GM04503 (cell line): Measurements from ENCODE around the gene IDUA.
"Not testable (repeated sequence)": the region's sequence is repeated elsewhere in the genome, so short reads cannot be mapped to it uniquely, and the experiment has no call there.

Source experiments
- DNase-seq: peaks from one replicate; pipeline ENCODE4 v3.0.0-alpha.2; 2012; ENCODE audit warnings: low read depth

IDUA gene

DNA sequence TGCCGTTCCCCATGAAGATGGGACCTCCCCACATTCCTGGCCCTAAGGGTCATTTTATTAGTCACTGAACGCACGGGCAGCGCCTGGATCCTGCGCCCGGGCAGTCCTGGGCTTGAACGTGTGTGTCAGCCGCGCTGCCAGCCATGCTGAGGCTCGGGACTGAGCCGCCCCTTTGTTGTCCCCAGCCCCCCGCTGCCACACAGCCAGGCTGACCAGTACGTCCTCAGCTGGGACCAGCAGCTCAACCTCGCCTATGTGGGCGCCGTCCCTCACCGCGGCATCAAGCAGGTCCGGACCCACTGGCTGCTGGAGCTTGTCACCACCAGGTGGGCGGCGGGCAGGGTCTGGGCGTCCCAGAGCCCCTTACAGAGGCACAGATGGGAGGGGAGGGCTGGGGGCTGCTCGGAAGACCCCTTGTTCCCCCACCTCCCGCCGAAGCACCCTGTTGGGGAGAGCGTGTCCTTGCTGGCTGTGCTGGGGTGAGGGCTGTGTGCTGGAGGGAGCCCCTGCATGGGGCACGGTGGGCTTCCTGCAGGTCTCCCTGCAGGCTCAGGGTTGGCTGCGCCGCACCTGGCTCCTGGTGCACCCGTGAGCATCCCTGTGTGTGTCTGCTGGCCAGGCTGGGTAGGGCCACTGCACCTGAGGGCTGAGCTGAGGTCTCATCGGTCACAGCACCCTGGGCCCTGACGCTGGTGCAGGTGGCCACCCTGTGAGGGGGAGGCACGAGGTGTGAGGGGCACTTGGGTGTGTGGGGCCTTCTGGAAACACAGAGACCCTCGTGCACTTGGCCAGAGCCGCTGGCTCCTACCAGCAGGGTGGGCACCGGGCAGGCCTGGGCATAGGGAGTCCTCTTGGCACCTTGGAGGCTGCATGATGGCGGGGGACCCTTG is 1.0 kb downstream of the IDUA start:
- no peak for DNase-seq

DNA sequence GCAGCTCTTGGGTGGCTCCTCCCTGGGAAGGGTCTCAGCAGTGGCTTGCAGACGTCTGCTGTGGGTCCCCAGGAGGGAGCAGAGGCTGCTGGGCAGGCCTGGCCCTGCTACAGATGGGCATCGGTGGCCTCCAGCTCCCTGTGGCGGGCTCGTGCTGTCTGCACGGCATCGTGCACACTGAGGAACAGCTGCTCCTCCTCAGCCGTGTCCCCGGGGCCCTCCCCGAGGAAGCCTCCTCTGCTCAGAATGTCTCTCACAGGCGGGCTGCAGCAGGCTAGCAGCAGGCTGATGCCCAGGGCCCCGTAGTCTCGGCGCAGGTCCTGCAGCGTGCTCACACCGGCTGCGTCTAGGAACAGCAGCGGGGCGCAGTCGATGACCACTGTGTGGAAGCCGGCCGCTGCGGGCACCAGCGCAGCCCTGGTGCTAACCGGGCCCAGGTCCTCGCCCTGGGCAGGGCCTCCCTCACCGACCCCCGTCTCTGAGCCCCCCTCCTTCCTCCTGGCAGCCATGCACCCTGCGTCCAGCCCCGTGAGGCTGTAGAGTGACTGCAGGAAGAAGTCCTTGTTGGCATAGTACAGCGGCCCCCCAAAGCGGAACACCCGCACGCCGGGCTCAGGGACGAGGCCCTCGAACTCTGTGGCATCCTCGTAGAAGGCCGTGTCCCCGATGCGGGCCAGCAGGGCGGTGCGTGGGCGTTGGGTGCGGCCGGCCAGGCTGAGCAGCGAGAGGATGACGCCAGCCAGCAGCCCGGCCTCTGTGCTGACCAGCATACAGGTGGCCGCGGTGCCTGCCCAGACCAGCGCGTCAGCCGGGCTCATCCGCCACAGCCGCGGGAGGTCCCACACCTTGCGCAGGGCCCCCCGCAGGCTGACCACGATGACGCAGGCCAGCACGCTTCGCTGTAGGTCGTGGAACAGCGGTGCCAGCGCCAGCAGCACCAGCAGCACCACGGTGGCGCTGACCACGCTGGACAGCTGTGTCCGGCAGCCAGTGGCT is 2.2 kb downstream of the IDUA start:
- no peak for DNase-seq

DNA sequence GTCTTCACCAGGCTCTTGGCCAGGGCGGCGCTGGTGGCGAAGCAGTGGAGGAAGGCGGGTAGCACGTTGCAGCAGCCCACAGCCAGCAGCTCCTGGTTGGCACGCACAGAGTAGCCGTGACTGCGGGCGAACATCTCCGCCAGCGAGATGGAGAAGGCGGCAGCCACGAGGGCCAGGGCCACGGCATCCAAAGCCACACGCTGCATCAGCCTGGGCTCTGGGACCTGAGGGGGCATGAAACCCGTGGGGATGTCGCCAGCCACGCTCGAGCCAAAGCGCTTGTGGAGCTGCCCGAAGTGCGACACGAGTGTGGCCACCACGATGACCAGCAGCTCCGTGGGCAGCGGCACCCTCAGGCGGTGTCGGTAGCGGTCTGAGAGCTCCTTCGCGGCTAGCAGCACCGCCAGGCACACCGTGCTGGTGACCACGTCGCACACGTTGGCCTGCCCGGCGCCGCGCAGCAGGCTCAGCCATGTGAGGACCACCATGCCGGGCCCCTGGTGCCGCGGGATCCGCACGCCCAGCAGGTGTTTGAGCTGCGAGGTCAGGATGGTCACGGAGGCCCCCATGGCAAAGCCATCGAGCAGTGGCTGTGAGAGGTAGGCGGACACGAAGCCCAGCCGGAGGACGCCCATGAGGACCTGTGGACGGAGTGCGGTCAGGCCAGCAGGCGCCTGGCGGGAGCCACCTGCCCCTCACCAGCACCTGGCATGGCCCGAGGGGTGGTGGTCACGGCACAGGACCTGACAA is 3.1 kb downstream of the IDUA start:
- no peak for DNase-seq

DNA sequence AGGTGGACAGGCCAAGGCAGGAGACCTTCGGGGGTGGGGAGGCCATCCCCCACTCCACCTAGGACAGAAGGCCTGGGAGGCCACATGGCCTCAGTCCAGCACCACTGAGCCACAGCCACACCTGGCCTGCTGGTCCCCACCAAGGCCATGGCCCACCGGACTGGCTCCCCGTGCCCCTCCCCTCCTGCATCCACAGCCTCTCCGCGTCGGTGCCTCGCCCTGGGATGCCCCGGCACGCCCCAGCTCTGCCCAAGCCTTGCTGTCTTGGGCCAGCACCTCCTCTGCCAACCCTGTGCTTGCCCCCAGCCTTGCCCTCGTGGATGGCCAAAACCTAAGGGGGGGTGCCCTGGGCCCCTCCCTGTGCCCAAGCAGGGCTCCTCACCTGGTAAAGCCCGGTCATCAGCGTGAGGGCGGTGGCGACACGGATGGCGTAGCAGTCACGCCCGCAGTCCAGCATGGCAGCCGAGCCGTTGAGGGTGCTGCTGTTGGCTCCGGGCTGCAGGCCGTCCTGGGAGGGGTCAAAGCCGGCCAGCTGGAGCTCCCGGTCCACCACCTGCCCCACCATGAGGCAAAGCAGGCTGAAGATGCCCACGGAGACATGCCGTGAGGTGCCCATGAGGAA is 4.0 kb downstream of the IDUA start:
- no peak for DNase-seq

DNA sequence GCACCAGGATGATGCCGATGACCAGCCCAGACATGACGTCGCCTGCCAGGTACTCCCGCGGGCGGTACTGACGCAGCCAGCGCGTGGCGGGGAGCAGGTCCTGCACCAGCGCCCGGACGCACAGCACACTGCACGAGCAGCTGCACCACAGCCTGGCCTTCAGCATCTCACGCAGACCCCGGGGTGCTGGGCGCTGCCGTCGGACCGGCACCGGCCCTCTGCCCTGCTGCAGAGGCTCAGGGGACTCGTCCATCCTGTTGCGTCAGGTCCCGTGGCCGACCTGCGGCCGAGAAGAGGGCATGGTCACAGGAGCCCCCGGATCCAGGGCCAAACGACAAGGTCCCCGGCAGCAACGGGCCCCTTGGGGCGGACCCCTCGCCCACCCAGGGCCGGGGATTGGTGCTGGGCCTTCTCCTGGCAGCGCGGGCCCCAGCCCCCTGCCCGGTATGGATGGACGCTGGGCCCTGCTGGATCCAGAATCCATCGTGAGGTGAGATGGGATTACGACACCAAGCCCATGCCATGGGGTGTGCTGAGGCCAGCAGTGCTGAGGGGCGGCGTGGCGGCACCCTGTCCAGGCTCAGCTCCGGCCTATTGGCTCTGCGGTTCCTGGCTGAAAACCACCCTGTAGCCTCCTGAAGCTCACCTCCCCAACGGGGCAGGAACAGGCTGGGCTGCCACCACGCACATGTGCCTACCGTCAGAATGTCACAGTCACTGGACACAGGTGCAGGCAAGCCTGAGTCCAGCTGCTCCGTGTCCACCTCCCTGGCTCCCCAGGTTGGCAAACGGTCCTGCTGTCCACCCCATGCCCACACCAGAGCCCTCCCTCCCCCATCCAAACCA is 4.8 kb downstream of the IDUA start:
- no peak for DNase-seq

DNA sequence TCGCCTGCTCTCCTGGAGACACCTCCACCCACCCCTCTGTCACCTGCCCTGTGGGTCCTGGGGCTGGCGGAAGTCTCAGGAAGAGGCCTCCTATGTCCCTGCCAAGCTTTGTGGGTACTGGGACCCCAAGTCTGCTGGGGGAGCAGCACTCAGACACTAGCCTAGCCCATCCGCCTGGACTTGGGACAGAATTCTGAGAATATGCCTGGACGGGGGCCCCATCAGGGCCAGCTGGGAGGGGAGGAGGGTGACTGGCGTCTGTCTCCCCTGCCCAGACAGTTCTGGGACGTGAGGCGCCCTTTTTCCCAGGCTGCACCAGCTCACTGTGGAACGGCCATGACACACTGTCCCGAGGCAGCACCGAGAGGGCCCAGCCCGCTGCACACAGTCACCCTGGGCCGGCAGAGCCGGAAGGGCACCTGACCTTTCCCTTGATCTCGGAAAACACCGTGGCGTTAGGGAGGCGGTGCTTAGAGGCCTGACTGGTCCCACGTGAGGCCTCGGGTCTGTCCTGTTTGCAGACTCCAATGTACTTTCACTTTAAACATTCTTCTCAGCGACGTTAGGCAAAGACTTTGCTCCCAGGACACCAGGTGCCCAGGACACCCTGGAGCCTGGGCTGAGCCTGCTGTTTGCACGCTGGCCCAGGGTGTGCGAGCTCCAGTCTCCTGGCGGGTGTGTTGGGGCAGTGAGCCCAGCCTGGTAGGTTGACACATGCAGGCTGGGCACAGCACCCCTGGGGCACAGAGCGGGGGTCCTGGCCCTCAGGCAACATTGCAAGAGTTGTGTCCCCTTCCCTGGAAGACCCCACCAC is 5.7 kb downstream of the IDUA start:
- no peak for DNase-seq

DNA sequence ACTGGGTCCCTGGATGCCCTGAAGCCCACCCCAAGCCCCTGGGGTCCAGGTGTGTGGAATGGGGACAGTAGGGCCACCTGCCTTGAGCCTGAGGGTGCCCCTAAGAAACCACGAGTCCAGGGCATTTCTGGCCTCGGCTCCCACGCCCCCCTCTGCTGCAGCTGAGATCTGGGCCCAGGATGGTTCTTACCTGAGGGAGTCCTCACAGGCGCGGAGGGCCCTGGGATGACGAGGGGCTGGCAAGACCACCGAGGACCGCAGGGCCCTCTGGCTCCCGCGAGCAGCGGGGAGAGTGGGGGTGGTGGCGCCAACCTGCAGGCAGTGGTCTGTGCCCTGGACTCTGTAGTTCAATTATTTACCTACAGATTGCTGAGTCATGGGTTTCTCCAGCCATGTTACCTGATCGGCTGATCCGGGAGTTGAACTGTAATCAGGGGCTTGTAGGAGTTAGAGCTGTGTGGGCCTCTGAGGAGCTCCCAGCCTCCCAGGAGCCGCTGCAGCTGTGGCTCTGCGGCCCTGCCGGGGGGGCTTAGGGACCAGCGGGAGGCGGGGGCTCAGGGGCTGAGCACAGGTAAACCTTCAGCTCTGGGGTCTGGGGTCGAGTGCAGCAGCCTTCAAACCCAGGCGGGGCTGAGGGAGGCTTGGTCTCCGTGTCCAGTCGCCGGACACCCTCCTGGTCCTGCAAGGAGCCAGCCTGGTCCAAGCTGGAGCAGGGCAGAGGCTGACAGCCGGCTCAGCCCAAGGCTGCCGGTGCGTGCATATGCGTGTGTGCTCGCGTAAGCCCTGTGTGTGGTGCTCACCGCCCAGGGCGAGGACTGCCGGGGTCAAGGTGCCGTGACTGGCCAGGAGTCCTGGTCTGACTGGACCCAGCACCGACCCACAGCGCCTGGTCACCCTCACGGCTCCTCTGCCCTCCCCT is 6.5 kb downstream of the IDUA start, which contains the start of gene SLC26A1:
Gene SLC26A1 (minus strand): TSS at position 294 of the 919 bp plus-strand sequence. CDS start 1,701 bp downstream, outside the sequence.
- DNase-seq, result no peak

DNA sequence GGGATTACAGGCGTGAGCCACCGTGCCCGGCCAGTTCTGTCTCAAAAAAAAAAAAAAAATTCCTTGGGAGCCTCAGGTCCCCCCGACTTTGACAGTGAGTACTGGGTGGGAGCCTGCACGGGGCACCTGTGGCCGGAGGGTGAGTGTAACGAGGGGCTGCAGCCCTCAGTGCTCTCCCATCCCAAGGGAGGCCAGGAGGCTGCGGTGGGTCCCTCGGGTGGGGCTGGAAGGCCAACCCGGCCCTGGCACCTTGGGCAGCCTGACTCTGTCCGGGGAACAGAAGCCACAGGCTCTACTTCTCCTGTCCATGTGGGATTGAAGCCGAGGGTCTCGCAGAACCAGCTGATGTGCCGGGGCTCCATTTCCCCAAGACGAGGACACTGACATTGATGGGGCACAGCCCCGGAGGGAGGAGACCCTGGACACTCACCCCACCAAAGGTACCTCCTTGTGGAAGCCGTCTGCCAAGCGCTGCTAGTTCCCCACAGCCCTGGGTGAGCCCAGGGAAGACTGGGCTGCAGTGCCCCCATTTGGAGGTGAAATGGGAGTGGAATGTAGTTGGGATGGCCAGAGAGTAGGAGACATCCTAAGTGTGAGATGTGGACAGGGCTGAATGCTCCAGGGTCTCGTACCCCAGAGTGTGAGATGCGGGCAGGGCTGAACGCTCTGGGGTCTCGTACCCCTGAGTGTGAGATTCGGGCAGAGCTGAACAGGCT is 8.6 kb downstream of the IDUA start:
- no peak for DNase-seq

DNA sequence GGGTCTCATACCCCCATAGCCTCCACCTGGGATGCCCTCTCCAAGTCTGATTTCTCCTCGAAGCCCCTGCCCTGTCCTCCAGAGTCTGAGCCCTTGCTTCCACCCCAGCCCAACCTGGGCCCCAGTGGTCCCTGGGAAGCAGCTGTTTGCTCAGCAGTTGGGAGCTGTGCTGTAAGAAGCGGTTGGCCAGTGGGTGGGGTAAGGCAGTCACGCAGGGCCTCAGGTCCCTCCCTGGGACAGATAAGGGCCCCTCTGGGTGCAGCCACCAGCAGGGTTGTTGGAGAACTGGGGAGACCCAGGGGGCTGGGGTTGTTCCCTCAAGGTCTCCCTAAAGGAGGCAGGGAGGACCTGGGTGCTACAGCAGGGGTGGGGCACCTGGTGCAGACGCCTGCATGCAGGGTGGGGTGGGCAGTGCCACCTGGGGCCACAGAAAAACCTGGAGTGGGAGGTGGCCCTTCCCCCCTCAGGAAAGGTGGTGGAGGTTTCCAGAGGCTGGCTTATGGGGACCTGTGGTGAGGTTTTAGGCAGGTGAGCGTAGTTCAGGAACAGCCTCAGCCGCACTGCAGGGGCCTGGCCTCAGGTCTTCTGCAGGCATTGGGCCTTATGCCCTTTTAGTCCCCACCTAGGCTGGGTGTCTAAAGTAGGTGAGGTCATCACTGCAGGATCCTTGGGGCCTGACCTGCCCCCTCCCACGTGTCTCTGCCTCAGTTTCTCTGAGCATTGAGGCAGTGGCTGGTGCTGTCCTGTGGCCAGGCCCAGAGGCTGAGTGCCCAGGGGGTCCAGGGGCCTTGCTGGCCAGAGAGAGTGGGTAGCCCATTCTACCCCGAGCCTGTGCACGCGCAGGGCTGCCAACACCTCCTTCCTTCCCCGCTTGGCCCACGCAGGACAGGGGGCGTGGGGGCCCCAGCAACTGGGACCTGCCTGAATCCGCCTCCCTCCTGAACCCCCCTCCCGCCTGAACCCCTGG is 9.5 kb downstream of the IDUA start:
- DNase-seq, result no peak

DNA sequence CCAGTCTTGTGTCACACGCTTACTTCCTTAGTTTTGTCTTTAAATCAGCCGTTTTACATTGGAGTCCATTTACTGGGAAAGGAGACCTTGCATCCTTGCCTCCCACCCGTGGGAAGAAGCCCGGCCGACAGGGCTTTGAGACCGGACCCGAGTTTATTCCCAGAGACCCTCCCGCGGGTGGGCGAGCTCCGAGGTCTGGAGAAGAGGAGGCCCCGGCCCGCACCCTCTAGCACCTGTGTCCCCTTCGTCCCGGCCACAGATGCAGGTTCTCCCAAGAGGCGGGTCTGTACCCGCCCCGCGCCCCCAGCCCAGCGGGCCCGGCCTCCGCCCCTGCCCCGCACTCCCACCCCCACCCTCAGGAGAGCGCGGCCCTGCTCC is 10.1 kb downstream of the IDUA start:
- DNase-seq, result no peak

DNA sequence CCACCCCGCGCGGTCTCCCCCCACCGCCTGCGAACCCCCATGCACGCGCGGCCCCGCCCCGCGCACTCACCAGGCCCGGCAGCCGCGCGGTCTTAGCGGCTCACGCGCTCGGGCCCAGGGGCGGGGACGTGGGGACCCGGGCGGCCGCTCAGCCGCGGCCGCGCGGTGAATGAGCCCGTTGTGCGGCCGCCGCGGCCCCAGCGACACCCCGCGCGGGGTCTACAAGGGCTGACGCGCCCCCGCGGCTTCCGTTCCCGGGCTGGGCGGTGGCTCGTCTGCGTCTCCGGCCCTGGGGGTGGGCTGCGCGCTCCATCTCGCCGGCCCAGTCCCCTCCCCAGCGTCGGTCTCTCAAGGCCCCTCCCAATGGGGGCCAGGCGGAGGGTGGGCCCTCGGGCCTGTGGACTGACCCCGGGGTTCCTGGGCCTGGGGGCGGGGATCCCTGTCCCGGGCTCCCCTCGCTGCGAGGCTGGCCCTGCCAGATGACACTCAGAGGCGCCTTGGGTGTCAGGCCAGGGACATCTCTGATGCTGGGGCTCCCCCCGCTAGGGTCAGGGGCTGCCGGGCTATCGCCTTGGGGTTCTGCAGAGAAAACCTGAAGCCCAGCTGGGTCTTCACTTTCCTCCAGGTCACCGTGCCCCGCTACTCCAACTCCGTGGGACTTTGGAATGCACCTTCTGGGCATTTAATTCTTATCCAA is 10.7 kb downstream of the IDUA start:
- DNase-seq, result no peak

DNA sequence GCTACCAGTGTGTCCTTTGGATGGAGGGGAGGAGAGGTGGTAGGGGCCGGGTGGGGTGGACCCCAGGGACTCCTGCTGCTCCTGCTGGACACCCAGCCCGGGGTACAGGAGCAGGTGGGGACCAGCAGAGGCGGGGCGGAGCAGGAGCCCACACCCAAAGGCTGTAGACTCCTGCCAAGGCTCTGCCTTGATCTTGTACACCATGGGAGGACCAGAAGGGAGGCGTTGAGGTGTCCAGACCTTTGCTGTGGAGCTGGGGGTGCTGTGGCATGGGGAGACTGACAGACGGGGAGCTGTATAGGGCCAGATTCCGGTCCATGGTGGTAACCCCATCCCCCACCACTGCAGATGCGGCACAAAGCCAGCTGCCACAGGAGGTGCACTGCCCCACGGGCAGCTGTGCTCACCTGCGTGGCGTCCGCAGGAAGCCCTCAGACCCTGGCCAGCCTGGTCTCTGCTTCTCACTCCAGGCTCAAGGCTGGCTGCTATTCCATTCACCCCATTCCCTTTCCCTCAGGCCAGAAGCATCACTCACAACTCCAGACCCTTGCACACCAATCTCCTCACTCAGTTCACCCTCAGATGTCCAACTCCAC is 11.3 kb downstream of the IDUA start:
- DNase-seq, result no peak

DNA sequence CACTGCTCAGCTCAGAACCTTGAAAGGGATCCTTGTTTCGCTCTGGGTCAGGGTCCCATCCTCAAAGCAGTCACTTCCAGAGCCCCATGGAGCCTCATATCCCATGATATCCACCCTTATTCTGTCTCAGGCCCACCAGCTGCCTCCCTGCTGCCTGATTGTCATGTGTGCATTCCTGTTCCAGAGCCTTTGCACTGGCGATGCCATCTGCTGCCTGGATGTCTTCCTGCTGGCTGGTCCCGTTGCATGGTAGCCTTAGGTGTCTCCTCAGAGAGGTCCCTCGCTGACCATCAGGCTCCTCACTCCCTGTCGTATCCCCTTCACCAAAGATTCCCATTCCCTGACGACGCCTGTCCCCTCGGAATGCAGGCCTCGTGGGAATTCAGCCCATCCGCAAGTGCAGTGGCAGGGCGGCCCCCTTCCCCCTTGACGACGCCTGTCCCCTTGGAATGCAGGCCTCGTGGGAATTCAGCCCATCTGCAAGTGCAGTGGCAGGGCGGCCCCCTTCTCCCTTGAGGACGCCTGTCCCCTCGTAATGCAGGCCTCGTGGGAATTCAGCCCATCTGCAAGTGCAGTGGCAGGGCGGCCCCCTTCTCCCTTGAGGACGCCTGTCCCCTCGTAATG is 12.5 kb downstream of the IDUA start:
- not testable (repeated sequence) for DNase-seq

DNA sequence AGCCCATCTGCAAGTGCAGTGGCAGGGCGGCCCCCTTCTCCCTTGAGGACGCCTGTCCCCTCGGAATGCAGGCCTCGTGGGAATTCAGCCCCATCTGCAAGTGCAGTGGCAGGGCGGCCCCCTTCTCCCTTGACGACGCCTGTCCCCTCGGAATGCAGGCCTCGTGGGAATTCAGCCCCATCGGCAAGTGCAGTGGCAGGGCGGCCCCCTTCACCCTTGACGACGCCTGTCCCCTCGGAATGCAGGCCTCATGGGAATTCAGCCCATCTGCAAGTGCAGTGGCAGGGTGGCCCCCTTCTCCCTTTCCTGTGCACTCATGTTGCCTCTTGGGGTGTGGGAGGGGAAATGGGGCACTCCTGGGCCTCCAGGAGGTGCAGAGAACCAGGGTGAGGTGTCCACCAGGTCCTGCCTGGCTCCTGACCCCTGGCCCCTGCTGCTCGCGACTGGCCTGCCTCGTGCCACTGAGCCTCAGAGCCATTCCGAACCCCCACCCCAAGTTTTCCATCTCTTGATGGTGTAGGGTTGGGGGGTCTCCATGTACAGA is 13.1 kb downstream of the IDUA start:
- DNase-seq, result no peak

DNA sequence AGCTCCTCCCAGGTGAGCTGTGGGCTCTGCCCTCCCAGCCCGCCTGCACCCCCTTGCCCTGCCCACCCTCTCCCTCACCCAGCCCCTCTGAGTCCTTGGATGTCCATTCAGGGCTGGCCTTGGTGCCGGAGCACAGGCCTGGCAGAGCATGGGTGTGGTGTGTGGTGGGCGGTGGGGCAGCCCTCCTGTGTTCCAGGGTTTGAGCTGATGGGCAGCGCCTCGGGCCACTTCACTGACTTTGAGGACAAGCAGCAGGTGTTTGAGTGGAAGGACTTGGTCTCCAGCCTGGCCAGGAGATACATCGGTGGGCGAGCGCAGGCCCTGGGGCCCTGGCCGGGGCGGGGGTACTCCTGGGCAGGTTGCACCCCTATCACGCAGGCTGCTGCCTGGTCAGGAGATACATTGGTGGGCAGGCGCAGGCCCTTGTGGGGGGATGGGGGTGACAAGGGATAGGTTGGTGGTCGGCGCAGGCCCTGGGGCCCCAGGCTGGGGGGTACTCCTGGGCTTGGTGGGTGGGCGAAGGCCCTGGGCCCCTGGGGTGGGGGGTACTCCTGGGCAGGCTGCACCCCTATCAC is 13.9 kb downstream of the IDUA start:
- DNase-seq, result no peak
